Retinal pigment epithelial cell (primary cell): ENCODE results near the gene TENM3.

Experiments
- DNase-seq: peaks from one replicate; pipeline ENCODE4 v3.0.0-alpha.2; 2010; ENCODE audit warnings: low read depth
- H3K4me3 ChIP-seq: 2 replicates; pipeline ENCODE4 v1.5.1; 2011; ENCODE audit warnings: mild to moderate bottlenecking, low read length, control low read depth, moderate library complexity
- CTCF ChIP-seq: conservative IDR thresholded peaks from 2 replicates; pipeline ENCODE4 v1.5.1; 2011; ENCODE audit warnings: low read depth, low read length, control low read depth, inconsistent platforms

The TENM3 gene

GRCh38 chr4:182818926-182819730, 575.9 kb downstream of the TENM3 start:
- no peak for DNase-seq
- no peak overlapping the region for H3K4me3 ChIP-seq
- TF ChIP-seq CTCF, result no peak

GRCh38 chr4:182819751-182820150, 576.5 kb downstream of the TENM3 start:
- no peak for DNase-seq
- TF ChIP-seq CTCF, result no peak
- no peak overlapping the region for H3K4me3 ChIP-seq

- no peak for DNase-seq
Measured at GRCh38 chr4:182822554-182822953, 579.4 kb downstream of the TENM3 start.

GRCh38 chr4:182823576-182823975, 580.4 kb downstream of the TENM3 start:
- no peak for DNase-seq
- TF ChIP-seq CTCF, result no peak
- no peak overlapping the region for H3K4me3 ChIP-seq

More at GRCh38 chr4:182822554-182822953, 579.4 kb downstream of the TENM3 start:
- no peak for TF ChIP-seq CTCF
- H3K4me3 ChIP-seq, result no peak overlapping the region

- DNase-seq, result no peak
- no peak overlapping the region for H3K4me3 ChIP-seq
- no peak for TF ChIP-seq CTCF
Measured at GRCh38 chr4:182825003-182825402, 581.8 kb downstream of the TENM3 start.

- TF ChIP-seq CTCF, result no peak
- DNase-seq, result no peak
- H3K4me3 ChIP-seq, result no peak overlapping the region
Measured at GRCh38 chr4:182825786-182826185, 582.6 kb downstream of the TENM3 start.

- no peak for DNase-seq
- TF ChIP-seq CTCF, result no peak
- no peak overlapping the region for H3K4me3 ChIP-seq
Measured at GRCh38 chr4:182826391-182826790, 583.2 kb downstream of the TENM3 start.
